Measurements from ENCODE around the gene CCDC61. TPM values are rescaled to one million over a fixed set of nuclear protein-coding genes. Genes with fewer than 3 reads are reported as not detected.

CCDC61 gene
- total RNA-seq, 2 experiments from 2014 or later, result 26.5 to 27.0 TPM

- peaks cover 2% of the 10 kb centered on the region for H3K9me3 Mint-ChIP-seq
- ChIA-PET CTCF (interaction anchor here (1.2 kb wide), 2 partner anchors 10 to 14 kb away, joined by 3 to 4 read pairs; no protein-coding TSS in a partner anchor), POLR2A (interaction anchor here (0.6 kb wide), 1 partner anchor 13 kb away, joined by 5 read pairs; no protein-coding TSS in a partner anchor)
- no peaks in the 10 kb centered on the region for H3K4me1 Mint-ChIP-seq
- H3K27ac Mint-ChIP-seq, result no peak overlapping the region
- H3K36me3 Mint-ChIP-seq (ENCODE audit: low read depth), result no peaks in the 10 kb centered on the region
- DNase-seq, result no peak
- H3K27me3 Mint-ChIP-seq, result peaks cover 44% of the 10 kb centered on the region
- no peak overlapping the region for H3K4me3 Mint-ChIP-seq
These were observed 47.1 kb downstream of the CCDC61 start for GRCh38 chr19:46042252-46042883.

- Mint-ChIP-seq H3K4me1 (no peaks in the 10 kb centered on the region), H3K4me3 (no peak overlapping the region), H3K27ac (no peak overlapping the region), H3K9me3 (peaks cover 2% of the 10 kb centered on the region), H3K27me3 (peaks cover 55% of the 10 kb centered on the region), H3K36me3 (ENCODE audit: low read depth) (no peaks in the 10 kb centered on the region)
- POLR2A ChIA-PET, result no interaction called here
- CTCF ChIA-PET, result interaction anchor here (1.2 kb wide), 1 partner anchor 15 kb away, joined by 4 read pairs; no protein-coding TSS in a partner anchor
- DNase-seq, result no peak
These were observed 48.3 kb downstream of the CCDC61 start for GRCh38 chr19:46043519-46043918.

DNA sequence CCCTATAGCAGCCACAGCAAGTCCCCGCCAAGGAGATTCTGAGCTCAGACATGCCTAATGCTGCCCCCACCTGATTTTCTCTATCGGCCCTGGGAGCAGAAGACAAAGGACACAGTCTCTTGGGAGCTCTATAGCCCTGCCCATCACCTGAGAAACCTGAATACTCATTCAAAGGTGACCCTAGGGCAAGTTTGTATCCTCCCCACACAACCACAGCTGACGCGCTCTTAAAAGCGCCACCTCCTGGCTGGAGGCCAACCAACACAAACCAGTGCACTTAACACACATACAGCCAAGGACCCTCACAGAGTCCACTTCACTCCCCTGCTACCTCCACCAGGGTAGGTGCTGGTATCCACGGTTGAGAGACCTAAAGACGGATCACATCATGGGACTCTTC is 54.3 kb downstream of the CCDC61 start:
- DNase-seq, result no peak
- Mint-ChIP-seq H3K9me3 (no peaks in the 10 kb centered on the region), H3K27me3 (peaks cover 76% of the 10 kb centered on the region), H3K4me3 (no peak overlapping the region), H3K27ac (no peak overlapping the region), H3K36me3 (ENCODE audit: low read depth) (no peaks in the 10 kb centered on the region), H3K4me1 (no peaks in the 10 kb centered on the region)
- ChIA-PET CTCF (interaction anchor here (1.3 kb wide), 1 partner anchor 17 kb away, joined by 3 read pairs; no protein-coding TSS in a partner anchor), POLR2A (no interaction called here)

GRCh38 chr19:46052896-46053295 is 57.6 kb downstream of the CCDC61 start:
- peaks cover 68% of the 10 kb centered on the region for H3K27me3 Mint-ChIP-seq
- H3K36me3 Mint-ChIP-seq (ENCODE audit: low read depth), result no peaks in the 10 kb centered on the region
- no peak overlapping the region for H3K4me3 Mint-ChIP-seq
- no peaks in the 10 kb centered on the region for H3K4me1 Mint-ChIP-seq
- H3K9me3 Mint-ChIP-seq, result peaks cover 4% of the 10 kb centered on the region
- POLR2A ChIA-PET, result no interaction called here
- no peak overlapping the region for H3K27ac Mint-ChIP-seq
- CTCF ChIA-PET, result interaction anchor here (0.6 to 0.7 kb wide), 2 partner anchors 221 to 463 kb away, joined by 4 read pairs; no protein-coding TSS in a partner anchor
- DNase-seq, result no peak

- Mint-ChIP-seq H3K36me3 (ENCODE audit: low read depth) (no peaks in the 10 kb centered on the region), H3K4me1 (no peaks in the 10 kb centered on the region), H3K9me3 (peaks cover 12% of the 10 kb centered on the region), H3K4me3 (no peak overlapping the region), H3K27ac (no peak overlapping the region), H3K27me3 (peaks cover 49% of the 10 kb centered on the region)
- ChIA-PET POLR2A (no interaction called here), CTCF (no interaction called here)
- DNase-seq, result no peak
These were observed 61.3 kb downstream of the CCDC61 start for GRCh38 chr19:46056536-46056935.

GRCh38 chr19:46058778-46059177 is 63.5 kb downstream of the CCDC61 start:
- peaks cover 42% of the 10 kb centered on the region for H3K27me3 Mint-ChIP-seq
- no peaks in the 10 kb centered on the region for H3K4me1 Mint-ChIP-seq
- H3K4me3 Mint-ChIP-seq, result no peak overlapping the region
- ChIA-PET CTCF (no interaction called here), POLR2A (no interaction called here)
- peaks cover 12% of the 10 kb centered on the region for H3K9me3 Mint-ChIP-seq
- no peak for DNase-seq
- no peak overlapping the region for H3K27ac Mint-ChIP-seq
- no peaks in the 10 kb centered on the region for H3K36me3 Mint-ChIP-seq (ENCODE audit: low read depth)

DNA sequence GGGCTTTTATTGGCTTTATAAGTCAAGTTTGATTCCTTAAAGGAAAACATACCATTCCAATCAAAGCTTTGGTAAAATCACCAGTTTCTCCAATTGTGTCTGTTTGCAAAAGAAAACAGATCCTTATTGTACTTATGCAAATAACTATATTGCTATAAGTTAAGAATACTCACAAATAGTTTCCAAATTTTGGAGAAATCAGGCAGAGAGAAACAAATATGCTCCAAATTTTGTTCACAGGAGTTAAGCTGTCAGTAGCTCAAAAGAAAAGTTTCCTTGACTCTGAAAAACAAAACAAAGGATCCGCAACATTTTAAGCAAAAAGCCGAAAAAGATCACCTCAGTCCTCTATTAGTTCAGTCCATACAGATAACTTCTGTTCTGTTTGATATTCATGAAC is 64.7 kb downstream of the CCDC61 start:
- no peak overlapping the region for H3K4me3 Mint-ChIP-seq
- POLR2A ChIA-PET, result no interaction called here
- no peaks in the 10 kb centered on the region for H3K36me3 Mint-ChIP-seq (ENCODE audit: low read depth)
- no peak for DNase-seq
- H3K9me3 Mint-ChIP-seq, result peaks cover 12% of the 10 kb centered on the region
- H3K4me1 Mint-ChIP-seq, result no peaks in the 10 kb centered on the region
- H3K27ac Mint-ChIP-seq, result no peak overlapping the region
- CTCF ChIA-PET, result no interaction called here
- H3K27me3 Mint-ChIP-seq, result peaks cover 41% of the 10 kb centered on the region

DNA sequence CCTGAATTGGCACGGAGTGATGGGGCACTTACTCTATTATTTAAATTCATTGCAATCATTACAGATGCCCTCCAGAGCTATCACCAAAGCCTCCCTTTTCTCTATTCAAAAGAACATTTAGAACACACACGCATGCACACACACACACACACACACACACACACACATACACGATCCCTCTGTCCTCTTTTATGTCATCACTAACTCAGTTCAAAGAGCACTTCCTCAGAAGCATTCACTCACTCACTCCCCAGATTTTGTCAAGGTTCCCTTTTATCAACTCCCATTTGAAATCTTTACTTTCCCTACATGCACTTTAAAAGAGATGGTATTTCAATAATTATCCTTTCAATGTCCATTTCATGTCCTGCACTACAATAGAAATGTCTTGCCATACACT is 67.9 kb downstream of the CCDC61 start:
- POLR2A ChIA-PET, result no interaction called here
- Mint-ChIP-seq H3K4me1 (no peaks in the 10 kb centered on the region), H3K9me3 (peaks cover 7% of the 10 kb centered on the region), H3K27me3 (peaks cover 41% of the 10 kb centered on the region), H3K4me3 (no peak overlapping the region), H3K36me3 (ENCODE audit: low read depth) (no peaks in the 10 kb centered on the region), H3K27ac (no peak overlapping the region)
- CTCF ChIA-PET, result no interaction called here
- DNase-seq, result no peak

GRCh38 chr19:46065486-46066071 is 70.3 kb downstream of the CCDC61 start:
- Mint-ChIP-seq H3K27me3 (peaks cover 53% of the 10 kb centered on the region), H3K36me3 (ENCODE audit: low read depth) (no peaks in the 10 kb centered on the region), H3K9me3 (peaks cover 3% of the 10 kb centered on the region), H3K4me3 (no peak overlapping the region), H3K27ac (no peak overlapping the region), H3K4me1 (no peaks in the 10 kb centered on the region)
- ChIA-PET CTCF (interaction anchor here (1.3 kb wide), 1 partner anchor 16 kb away, joined by 3 read pairs; no protein-coding TSS in a partner anchor), POLR2A (no interaction called here)
- no peak for DNase-seq

DNA sequence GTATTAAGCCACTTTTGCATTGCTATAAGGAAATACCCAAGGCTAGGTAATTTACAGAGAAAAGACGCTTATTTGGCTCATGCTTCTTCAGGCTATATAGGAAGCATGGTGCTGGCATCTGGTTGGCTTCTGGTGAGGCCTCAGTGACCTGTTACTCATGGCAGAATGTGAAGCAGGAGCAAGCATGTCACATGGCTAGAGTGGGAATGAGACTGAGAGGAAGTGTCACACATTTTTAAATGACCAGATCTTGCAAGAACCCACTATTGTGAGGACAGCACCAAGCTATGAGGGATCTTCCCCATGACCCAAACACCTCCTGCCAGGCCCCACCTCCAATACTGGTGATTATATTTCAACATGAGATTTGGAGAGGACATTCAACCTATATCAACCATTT is 71.2 kb downstream of the CCDC61 start:
- Mint-ChIP-seq H3K27ac (no peak overlapping the region), H3K4me3 (no peak overlapping the region), H3K27me3 (peaks cover 57% of the 10 kb centered on the region), H3K36me3 (ENCODE audit: low read depth) (no peaks in the 10 kb centered on the region), H3K4me1 (no peaks in the 10 kb centered on the region), H3K9me3 (no peaks in the 10 kb centered on the region)
- CTCF ChIA-PET, result interaction anchor here (1.3 kb wide), 1 partner anchor 17 kb away, joined by 3 read pairs; no protein-coding TSS in a partner anchor
- no peak for DNase-seq
- POLR2A ChIA-PET, result no interaction called here

DNA sequence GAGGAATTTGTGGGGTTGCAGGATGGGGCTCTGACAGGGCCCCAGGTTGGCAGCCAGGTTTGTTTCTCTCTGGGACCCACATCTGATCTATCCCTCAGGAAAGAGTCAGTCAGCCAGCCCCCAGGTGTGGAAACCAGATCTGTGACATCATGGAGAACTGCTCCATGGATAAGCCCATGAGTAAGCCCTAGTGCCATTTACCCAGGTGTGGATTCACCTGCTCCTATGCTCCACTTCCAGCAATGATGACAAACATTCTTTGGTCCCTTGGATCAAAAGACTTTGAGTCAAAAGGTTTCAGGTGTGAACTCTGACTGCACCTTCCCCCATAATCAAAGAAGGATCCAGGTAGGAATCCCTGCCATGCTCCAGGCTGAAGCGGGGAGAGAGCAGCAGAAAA is 72.4 kb downstream of the CCDC61 start:
- Mint-ChIP-seq H3K4me3 (no peak overlapping the region), H3K36me3 (ENCODE audit: low read depth) (no peaks in the 10 kb centered on the region), H3K4me1 (no peaks in the 10 kb centered on the region), H3K9me3 (no peaks in the 10 kb centered on the region), H3K27me3 (peaks cover 59% of the 10 kb centered on the region), H3K27ac (no peak overlapping the region)
- ChIA-PET CTCF (no interaction called here), POLR2A (no interaction called here)
- no peak for DNase-seq

Data from activated CD4-positive, alpha-beta T cell treated with anti-CD3 and anti-CD28 coated beads, Interleukin-2, amount 10 ng/mL, durations not matched to agents 7 days and 5 days (primary cell).